Mucosa of descending colon (tissue), 3 donors: ENCODE data around the gene TTC33. TPM values are rescaled to one million over a fixed set of nuclear protein-coding genes. Genes with fewer than 3 reads are reported as not detected.

Experiments
- ATAC-seq: fragments of 200-7000 bp; cut with Tn5 transposase; one replicate; pipeline ENCODE4 v1.9.1; 2020; ENCODE audit warnings: mild to moderate bottlenecking, moderate library complexity
- DNase-seq, 3 donors: peaks; one replicate each; pipeline ENCODE4 v3.0.0-alpha.2; 2020
- H3K36me3 ChIP-seq: fragments of 200-600 bp; one replicate; pipeline ENCODE4 v1.8.0; 2021; ENCODE audit warnings: low read depth, mild to moderate bottlenecking
- H3K4me1 ChIP-seq: fragments of 200-600 bp; one replicate; pipeline ENCODE4 v1.8.0; 2021; ENCODE audit warnings: low read depth, mild to moderate bottlenecking
- H3K4me3 ChIP-seq: fragments of 200-600 bp; one replicate; pipeline ENCODE4 v1.8.0; 2021; ENCODE audit warnings: mild to moderate bottlenecking
- H3K9me3 ChIP-seq: fragments of 200-600 bp; one replicate; pipeline ENCODE4 v1.8.0; 2021; ENCODE audit warnings: mild to moderate bottlenecking
- intact Hi-C, 2 donors: fragments of 100-400 bp; cut with DNase I in 1 of 2; cut with micrococcal nuclease in 1 of 2; formaldehyde crosslinking; loops; one replicate each; pipeline versions ENCODE4 v1.11.0 to v1.11.1; 2022; cut with DNase I, micrococcal nuclease
- total RNA-seq, 3 donors: library from RNA; stranded (reverse); fragmentation: NEBNext Ultra II Directional in 2 of 3; extraction: Animal tissue kit (Norgen Biotek cat#: 25700) in 2 of 3; gene quantifications; one replicate each; pipeline versions ENCODE4 v1.2.1 to v1.2.4, GENCODE V29; 2021 to 2023
- TF ChIP-seq, protein P1 (sequence below): fragments of 200-600 bp; IDR thresholded peaks from one replicate; pipeline ENCODE4 v1.8.0; 2022; ENCODE audit warnings: antibody characterized with exemption, mild to moderate bottlenecking
- donor health status: DM: no; HTN: no; CAD: no; lungs with moderate emphysema.
- donor health status: DM: no; HTN: no; CAD: no.
- donor health status: DM: no; HTN: yes; CAD: no.

The TTC33 gene
- total RNA-seq, 3 donors from 2014 or later = 15.1 to 22.6 (median 17.2) TPM

DNA sequence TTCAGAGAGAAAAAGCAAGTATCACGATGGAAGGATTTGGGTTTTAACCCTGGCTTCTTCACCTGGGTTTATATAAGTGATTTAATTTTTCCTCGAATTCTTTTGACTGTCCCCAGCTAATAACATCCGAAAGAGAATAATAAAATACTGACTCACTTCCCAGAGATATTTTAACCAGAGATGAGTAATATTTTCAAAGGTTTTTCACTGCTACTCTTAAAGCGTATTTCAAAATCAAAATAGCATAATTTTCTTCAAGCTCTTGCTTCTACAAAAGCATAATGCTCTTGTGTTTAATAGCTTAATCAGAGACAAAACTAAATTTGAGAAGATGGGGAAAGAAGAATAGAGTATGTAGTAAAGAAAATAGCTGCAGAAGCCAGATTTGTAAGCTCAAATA is 291.2 kb downstream of the TTC33 start:
- no peak overlapping the region for H3K4me3 ChIP-seq
- no peaks in the 10 kb centered on the region for H3K36me3 ChIP-seq
- TF ChIP-seq, protein P1, sequence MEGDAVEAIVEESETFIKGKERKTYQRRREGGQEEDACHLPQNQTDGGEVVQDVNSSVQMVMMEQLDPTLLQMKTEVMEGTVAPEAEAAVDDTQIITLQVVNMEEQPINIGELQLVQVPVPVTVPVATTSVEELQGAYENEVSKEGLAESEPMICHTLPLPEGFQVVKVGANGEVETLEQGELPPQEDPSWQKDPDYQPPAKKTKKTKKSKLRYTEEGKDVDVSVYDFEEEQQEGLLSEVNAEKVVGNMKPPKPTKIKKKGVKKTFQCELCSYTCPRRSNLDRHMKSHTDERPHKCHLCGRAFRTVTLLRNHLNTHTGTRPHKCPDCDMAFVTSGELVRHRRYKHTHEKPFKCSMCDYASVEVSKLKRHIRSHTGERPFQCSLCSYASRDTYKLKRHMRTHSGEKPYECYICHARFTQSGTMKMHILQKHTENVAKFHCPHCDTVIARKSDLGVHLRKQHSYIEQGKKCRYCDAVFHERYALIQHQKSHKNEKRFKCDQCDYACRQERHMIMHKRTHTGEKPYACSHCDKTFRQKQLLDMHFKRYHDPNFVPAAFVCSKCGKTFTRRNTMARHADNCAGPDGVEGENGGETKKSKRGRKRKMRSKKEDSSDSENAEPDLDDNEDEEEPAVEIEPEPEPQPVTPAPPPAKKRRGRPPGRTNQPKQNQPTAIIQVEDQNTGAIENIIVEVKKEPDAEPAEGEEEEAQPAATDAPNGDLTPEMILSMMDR = no peak
- no peaks in the 10 kb centered on the region for H3K4me1 ChIP-seq
- intact Hi-C loops = no loop called here
- no peak for DNase-seq
- no peak for ATAC-seq
- peaks cover 7% of the 10 kb centered on the region for H3K9me3 ChIP-seq

Other genes with a start within 250 kb of the TTC33 start
- 10 to 100 TPM; 38.5 to 58.4 (median 50.8) TPM for gene PTGER4, start 76.0 kb downstream of the TTC33 start, total RNA-seq
- 100 to 1,000 TPM in 1 of 3 donors, 10 to 100 TPM in 2; 89.7 to 111 (median 97.9) TPM for gene PRKAA1, start 42.4 kb upstream of the TTC33 start, total RNA-seq
- gene RPL37, start 79.3 kb upstream of the TTC33 start, total RNA-seq = 100 to 1,000 TPM; 785 to 853 (median 837) TPM
- gene CARD6, start 85.4 kb upstream of the TTC33 start, total RNA-seq = 1 to 10 TPM; 1.7 to 6.3 (median 3.5) TPM
- 100 to 1,000 TPM in 1 of 3 donors, 10 to 100 TPM in 1, 1 to 10 TPM in 1; 9.2 to 258 (median 44.1) TPM for gene C7, start 153.5 kb upstream of the TTC33 start, total RNA-seq